Measurements from ENCODE around the gene AHSG. TPM values are rescaled to one million over a fixed set of nuclear protein-coding genes. Genes with fewer than 3 reads are reported as not detected.
"Not testable (repeated sequence)": the region's sequence is repeated elsewhere in the genome, so short reads cannot be mapped to it uniquely, and the experiment has no call there.

Gene AHSG
- total and polyA plus RNA-seq, 7 donors, result 0.04 TPM; not detected in 6

GRCh38 chr3:186628756-186629155 lies 15.9 kb downstream of the AHSG start:
- intact Hi-C loops (cut with DNase I), result no loop called here
- no peaks in the 10 kb centered on the region for H3K27me3 ChIP-seq
- H3K27ac ChIP-seq, result no peak overlapping the region
- DNase-seq, result no peak
- WGBS, 2 donors, result 87 to 90% methylated on average over 7 of the region's 7 CpGs
- no peak overlapping the region for H3K4me3 ChIP-seq
- no peaks in the 10 kb centered on the region for H3K4me1 ChIP-seq
- no peaks in the 10 kb centered on the region for H3K36me3 ChIP-seq
- no peaks in the 10 kb centered on the region for H3K9me3 ChIP-seq
- TF ChIP-seq CTCF (IDR thresholded peaks at IDR 0.05), result no peak
- TF ChIP-seq EP300 (IDR thresholded peaks at IDR 0.05), result no peak
- no peak for TF ChIP-seq POLR2A (IDR thresholded peaks at IDR 0.05)
- no peak for TF ChIP-seq POLR2AphosphoS5 (IDR thresholded peaks at IDR 0.05)

- WGBS, 2 donors, result 73 to 74% methylated on average over 6 of the region's 6 CpGs
- Histone ChIP-seq H3K4me1 (no peaks in the 10 kb centered on the region), H3K4me3 (no peak overlapping the region), H3K9me3 (no peaks in the 10 kb centered on the region), H3K27ac (no peak overlapping the region), H3K27me3 (no peaks in the 10 kb centered on the region), H3K36me3 (no peaks in the 10 kb centered on the region)
- intact Hi-C loops (cut with DNase I), result no loop called here
- TF ChIP-seq CTCF (IDR thresholded peaks at IDR 0.05), result no peak
- DNase-seq, result no peak
These were observed 18.2 kb downstream of the AHSG start for GRCh38 chr3:186630950-186631641.

GRCh38 chr3:186633481-186633880 lies 20.6 kb downstream of the AHSG start:
- DNase-seq, result no peak
- no peak overlapping the region for H3K4me3 ChIP-seq
- TF ChIP-seq CTCF (IDR thresholded peaks at IDR 0.05) (no peak), POLR2AphosphoS5 (IDR thresholded peaks at IDR 0.05) (no peak), POLR2A (IDR thresholded peaks at IDR 0.05) (no peak), EP300 (IDR thresholded peaks at IDR 0.05) (no peak)
- H3K9me3 ChIP-seq, result no peaks in the 10 kb centered on the region
- no peaks in the 10 kb centered on the region for H3K36me3 ChIP-seq
- intact Hi-C loops (cut with DNase I), result no loop called here
- no peaks in the 10 kb centered on the region for H3K27me3 ChIP-seq
- no peaks in the 10 kb centered on the region for H3K4me1 ChIP-seq
- no peak overlapping the region for H3K27ac ChIP-seq

- H3K27ac ChIP-seq; H3K4me1 ChIP-seq; DNase-seq; H3K9me3 ChIP-seq; H3K4me3 ChIP-seq; intact Hi-C loops (cut with DNase I); H3K36me3 ChIP-seq; H3K27me3 ChIP-seq: not testable (repeated sequence)
- WGBS, 2 donors, result 92 to 93% methylated on average over 5 of the region's 5 CpGs
These were observed 21.3 kb downstream of the AHSG start for GRCh38 chr3:186634207-186634606.

GRCh38 chr3:186635532-186635931 lies 22.7 kb downstream of the AHSG start:
- DNase-seq, result no peak
- TF ChIP-seq CTCF (IDR thresholded peaks at IDR 0.05) (no peak), EP300 (IDR thresholded peaks at IDR 0.05) (no peak), POLR2AphosphoS5 (IDR thresholded peaks at IDR 0.05) (no peak), POLR2A (IDR thresholded peaks at IDR 0.05) (no peak)
- 65 to 81% methylated on average over 3 of the region's 3 CpGs for WGBS, 2 donors
- Histone ChIP-seq H3K9me3 (no peaks in the 10 kb centered on the region), H3K4me3 (no peak overlapping the region), H3K4me1 (no peaks in the 10 kb centered on the region), H3K27me3 (no peaks in the 10 kb centered on the region), H3K27ac (no peak overlapping the region), H3K36me3 (no peaks in the 10 kb centered on the region)
- intact Hi-C loops (cut with DNase I), result no loop called here
